Fibroblast of lung (primary cell): ENCODE results near the gene TRPC4AP.

Source experiments
- CTCF ChIP-seq, 2 donors: IDR thresholded peaks in 1 of 2; conservative IDR thresholded peaks in 1 of 2; 1 replicate in 1 of 2; 2 replicates in 1 of 2; pipeline ENCODE4 v1.5.1; 2011 to 2012; ENCODE audit warnings: low read length in 2 of 2, control low read depth in 1 of 2, inconsistent platforms in 1 of 2, low read depth in 1 of 2, mild to moderate bottlenecking in 1 of 2
- EZH2 ChIP-seq: IDR thresholded peaks from 2 replicates; pipeline ENCODE4 v1.5.1; 2012; ENCODE audit warnings: low read length, control low read depth, mild to moderate bottlenecking; ENCODE audit errors: missing control alignments

DNA sequence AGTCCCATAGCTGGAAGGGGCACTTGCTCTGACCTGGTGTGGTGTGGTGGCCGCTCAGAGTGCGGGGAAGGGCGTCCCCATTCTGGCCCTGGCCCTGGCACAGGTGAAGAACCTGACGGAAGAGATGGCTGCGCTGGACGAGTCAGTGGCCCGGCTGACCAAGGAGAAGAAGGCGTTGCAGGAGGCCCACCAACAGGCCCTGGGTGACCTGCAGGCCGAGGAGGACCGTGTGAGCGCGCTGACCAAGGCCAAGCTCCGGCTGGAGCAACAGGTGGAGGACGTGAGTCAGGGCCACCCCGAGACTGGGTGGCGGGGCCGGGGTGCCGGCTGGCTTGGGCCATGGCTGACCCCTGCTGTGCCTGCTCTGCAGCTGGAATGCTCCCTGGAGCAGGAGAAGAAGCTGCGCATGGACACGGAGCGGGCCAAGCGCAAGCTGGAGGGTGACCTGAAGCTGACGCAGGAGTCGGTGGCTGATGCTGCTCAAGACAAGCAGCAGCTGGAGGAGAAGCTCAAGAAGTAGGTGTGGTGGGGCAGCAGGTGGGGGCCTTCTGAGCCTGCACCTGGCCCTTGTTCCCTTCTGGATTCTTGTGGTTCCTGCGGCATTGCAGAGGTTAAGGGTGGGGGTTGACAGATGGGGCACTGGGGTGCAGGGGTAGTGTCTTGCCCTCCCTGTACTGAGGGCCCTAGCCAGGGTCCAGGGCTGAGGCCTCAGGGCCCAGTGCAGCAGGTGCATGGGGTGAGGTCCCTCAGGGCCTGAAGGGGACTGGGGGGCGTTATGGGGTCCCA, 96.2 kb downstream of the TRPC4AP start:
- TF ChIP-seq CTCF (conservative IDR thresholded peaks at IDR 0.05 in 1 of 2, IDR thresholded peaks at IDR 0.05 in 1 of 2; ENCODE audit: low read depth in 1 of 2, low read length in 2 of 2) (no peak), EZH2 (no peak)
